Suprapubic skin (tissue), 4 donors: Measurements from ENCODE around the gene SLC29A1. TPM values are rescaled to one million over a fixed set of nuclear protein-coding genes. Genes with fewer than 3 reads are reported as not detected.

Experiments
- DNase-seq, 2 donors: peaks; one replicate each; pipeline ENCODE4 v3.0.0-alpha.2; 2019; ENCODE audit warnings: low spot score in 2 of 2
- H3K27ac ChIP-seq: fragments of 200-600 bp; sonication (generic); one replicate; pipeline ENCODE4 v1.5.1; 2019
- H3K27me3 ChIP-seq: fragments of 200-600 bp; sonication (generic); one replicate; pipeline ENCODE4 v1.5.1; 2019
- H3K36me3 ChIP-seq: fragments of 200-600 bp; sonication (generic); one replicate; pipeline ENCODE4 v1.5.1; 2019
- H3K4me1 ChIP-seq: fragments of 200-600 bp; sonication (generic); one replicate; pipeline ENCODE4 v1.5.1; 2019
- H3K4me3 ChIP-seq: fragments of 200-600 bp; sonication (generic); one replicate; pipeline ENCODE4 v1.5.1; 2019; ENCODE audit warnings: mild to moderate bottlenecking
- H3K9me3 ChIP-seq: fragments of 200-600 bp; sonication (generic); one replicate; pipeline ENCODE4 v1.5.1; 2019
- EP300 ChIP-seq: sonication (generic); formaldehyde crosslinking; IDR thresholded peaks from one replicate; pipeline ENCODE4 v1.6.1; 2017; ENCODE audit warnings: antibody characterized with exemption
- POLR2A ChIP-seq, 2 donors: fragments of 450-650 bp; IDR thresholded peaks; one replicate each; pipeline ENCODE4 v1.6.1; 2017; ENCODE audit warnings: antibody characterized with exemption in 2 of 2, mild to moderate bottlenecking in 2 of 2, moderate library complexity in 2 of 2
- POLR2AphosphoS5 ChIP-seq, 3 donors: sonication (generic); formaldehyde crosslinking; IDR thresholded peaks; one replicate each; pipeline ENCODE4 v1.6.1; 2017; ENCODE audit warnings: antibody characterized with exemption in 3 of 3
- WGBS: methylation state at CpG from one replicate; pipeline ENCODE4 v1.1.5; 2018; 5-methylcytosine and 5-hydroxymethylcytosine counted together
- total RNA-seq, 4 donors: library from RNA; depleted of rRNA; stranded (reverse); fragments of >200 nt; gene quantifications; one replicate each; pipeline ENCODE4 v1.1.0, GENCODE V29; 2016
- TF ChIP-seq, protein P1 (sequence below), 2 donors: fragments of 200-600 bp in 1 of 2; fragments of 450-650 bp in 1 of 2; sonication (generic) in 1 of 2; IDR thresholded peaks; one replicate each; pipeline ENCODE4 v1.5.1; 2016 to 2019; ENCODE audit warnings: antibody characterized with exemption in 2 of 2, mild to moderate bottlenecking in 1 of 2, moderate library complexity in 1 of 2

SLC29A1 gene
- total RNA-seq, 4 donors from 2014 or later, result 61.7 to 133 (median 75.3) TPM

- DNase-seq, result no peak
- Histone ChIP-seq H3K27me3 (peaks cover 73% of the 10 kb centered on the region), H3K4me3 (peak overlapping the region; percentile 41), H3K36me3 (no peaks in the 10 kb centered on the region), H3K9me3 (no peaks in the 10 kb centered on the region), H3K4me1 (peaks cover 18% of the 10 kb centered on the region), H3K27ac (no peak overlapping the region)
- no peak for TF ChIP-seq POLR2AphosphoS5 (IDR thresholded peaks at IDR 0.05)
- no peak for TF ChIP-seq EP300
- TF ChIP-seq POLR2A (IDR thresholded peaks at IDR 0.05), result no peak
- TF ChIP-seq, protein P1, sequence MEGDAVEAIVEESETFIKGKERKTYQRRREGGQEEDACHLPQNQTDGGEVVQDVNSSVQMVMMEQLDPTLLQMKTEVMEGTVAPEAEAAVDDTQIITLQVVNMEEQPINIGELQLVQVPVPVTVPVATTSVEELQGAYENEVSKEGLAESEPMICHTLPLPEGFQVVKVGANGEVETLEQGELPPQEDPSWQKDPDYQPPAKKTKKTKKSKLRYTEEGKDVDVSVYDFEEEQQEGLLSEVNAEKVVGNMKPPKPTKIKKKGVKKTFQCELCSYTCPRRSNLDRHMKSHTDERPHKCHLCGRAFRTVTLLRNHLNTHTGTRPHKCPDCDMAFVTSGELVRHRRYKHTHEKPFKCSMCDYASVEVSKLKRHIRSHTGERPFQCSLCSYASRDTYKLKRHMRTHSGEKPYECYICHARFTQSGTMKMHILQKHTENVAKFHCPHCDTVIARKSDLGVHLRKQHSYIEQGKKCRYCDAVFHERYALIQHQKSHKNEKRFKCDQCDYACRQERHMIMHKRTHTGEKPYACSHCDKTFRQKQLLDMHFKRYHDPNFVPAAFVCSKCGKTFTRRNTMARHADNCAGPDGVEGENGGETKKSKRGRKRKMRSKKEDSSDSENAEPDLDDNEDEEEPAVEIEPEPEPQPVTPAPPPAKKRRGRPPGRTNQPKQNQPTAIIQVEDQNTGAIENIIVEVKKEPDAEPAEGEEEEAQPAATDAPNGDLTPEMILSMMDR (IDR thresholded peaks at IDR 0.05), result no peak
- WGBS, result 91% methylated on average over 55 of the region's 59 CpGs
Observed at GRCh38 chr6:44275271-44275748, 51.9 kb downstream of the SLC29A1 start.

GRCh38 chr6:44275749-44276648 lies 52.6 kb downstream of the SLC29A1 start:
- H3K4me1 ChIP-seq, result peaks cover 12% of the 10 kb centered on the region
- H3K36me3 ChIP-seq, result no peaks in the 10 kb centered on the region
- peak overlapping the region; percentile 41 for H3K4me3 ChIP-seq
- DNase-seq, result no peak
- H3K27ac ChIP-seq, result no peak overlapping the region
- TF ChIP-seq POLR2A (IDR thresholded peaks at IDR 0.05), result no peak
- no peak for TF ChIP-seq POLR2AphosphoS5 (IDR thresholded peaks at IDR 0.05)
- no peak for TF ChIP-seq EP300
- TF ChIP-seq, protein P1 (IDR thresholded peaks at IDR 0.05), result no peak
- H3K9me3 ChIP-seq, result no peaks in the 10 kb centered on the region
- H3K27me3 ChIP-seq, result peaks cover 66% of the 10 kb centered on the region
- WGBS, result 21% methylated on average over 29 of the region's 109 CpGs

- Histone ChIP-seq H3K9me3 (no peaks in the 10 kb centered on the region), H3K36me3 (no peaks in the 10 kb centered on the region), H3K27me3 (peaks cover 56% of the 10 kb centered on the region), H3K4me1 (peaks cover 11% of the 10 kb centered on the region), H3K27ac (no peak overlapping the region), H3K4me3 (no peak overlapping the region)
- TF ChIP-seq, protein P1 (IDR thresholded peaks at IDR 0.05), result no peak
- no peak for TF ChIP-seq EP300
- no peak for TF ChIP-seq POLR2AphosphoS5 (IDR thresholded peaks at IDR 0.05)
- TF ChIP-seq POLR2A (IDR thresholded peaks at IDR 0.05), result no peak
- 80% methylated on average over 22 of the region's 23 CpGs for WGBS
- DNase-seq, result no peak
Observed at GRCh38 chr6:44276667-44277640, 53.6 kb downstream of the SLC29A1 start.

GRCh38 chr6:44277763-44278162 lies 54.4 kb downstream of the SLC29A1 start:
- no peak for DNase-seq
- H3K4me1 ChIP-seq, result peaks cover 11% of the 10 kb centered on the region
- H3K9me3 ChIP-seq, result no peaks in the 10 kb centered on the region
- no peak overlapping the region for H3K4me3 ChIP-seq
- H3K27me3 ChIP-seq, result peaks cover 48% of the 10 kb centered on the region
- TF ChIP-seq, protein P1 (IDR thresholded peaks at IDR 0.05), result no peak
- TF ChIP-seq POLR2A (IDR thresholded peaks at IDR 0.05) (no peak), POLR2AphosphoS5 (IDR thresholded peaks at IDR 0.05) (no peak), EP300 (no peak)
- no peak overlapping the region for H3K27ac ChIP-seq
- H3K36me3 ChIP-seq, result no peaks in the 10 kb centered on the region
- 78% methylated on average over 7 of the region's 7 CpGs for WGBS
